HEK293 (cell line): ENCODE results near the gene PNKD.
A peak's percentile ranks its signal among the peaks of the same experiment; 100 is the strongest.

Experiments
- CTCF ChIA-PET: fragments of 350-600 bp; formaldehyde crosslinking; extraction: SDS; loops from one replicate; lab custom pipeline; 2021; ENCODE audit warnings: antibody characterized with exemption; lab: Yijun Ruan, JAX
- POLR2A ChIA-PET: fragments of 300-600 bp; formaldehyde crosslinking; extraction: SDS; loops from one replicate; lab custom pipeline; 2020; ENCODE audit warnings: antibody characterized with exemption, inconsistent platforms; lab: Yijun Ruan, JAX
- H3K27ac ChIP-seq: fragments of 200-500 bp; sonication (Bioruptor generic); 2 replicates; pipeline ENCODE4 v1.5.1; 2014; ENCODE audit warnings: low read depth, low read length, control low read depth, inconsistent platforms; ENCODE audit errors: extremely low read depth
- H3K36me3 ChIP-seq, 2 experiments: fragments of 200-500 bp in 1 of 2; sonication (Bioruptor generic) in 1 of 2; 1 replicate in 1 of 2; 2 replicates in 1 of 2; pipeline ENCODE4 v1.5.1; 2014 to 2017; ENCODE audit warnings: inconsistent platforms in 2 of 2, low read length in 2 of 2; ENCODE audit not compliant: control insufficient read depth in 2 of 2, insufficient read depth in 1 of 2
- H3K4me1 ChIP-seq: fragments of 200-500 bp; sonication (Bioruptor generic); 2 replicates; pipeline ENCODE4 v1.5.1; 2014; ENCODE audit warnings: mild to moderate bottlenecking, low read length, inconsistent platforms; ENCODE audit not compliant: control insufficient read depth, insufficient read depth
- H3K4me3 ChIP-seq: 2 replicates; pipeline ENCODE4 v1.5.1; 2011; ENCODE audit warnings: low read depth, mild to moderate bottlenecking, control low read depth, low read length, moderate library complexity
- H3K9me3 ChIP-seq: fragments of 200-500 bp; sonication (Bioruptor generic); 2 replicates; pipeline ENCODE4 v1.5.1; 2014; ENCODE audit warnings: low read depth, low read length, inconsistent platforms; ENCODE audit not compliant: control insufficient read depth, insufficient read depth
- BCL11A ChIP-seq: fragments of 450-650 bp; formaldehyde crosslinking; IDR thresholded peaks from 2 replicates; pipeline ENCODE4 v1.5.1; 2016; ENCODE audit warnings: low read depth, missing biosample characterization, missing genetic modification characterization
- EGR2 ChIP-seq: fragments of 450-650 bp; formaldehyde crosslinking; IDR thresholded peaks from 2 replicates; pipeline ENCODE4 v1.5.1; 2016; ENCODE audit warnings: low read depth, missing biosample characterization, missing genetic modification characterization
- IKZF3 ChIP-seq: fragments of 450-650 bp; IDR thresholded peaks from 2 replicates; pipeline ENCODE4 v1.5.0; 2018; ENCODE audit warnings: missing biosample characterization, mild to moderate bottlenecking, missing genetic modification characterization, moderate library complexity
- KLF1 ChIP-seq: fragments of 450-650 bp; formaldehyde crosslinking; IDR thresholded peaks from 2 replicates; pipeline ENCODE4 v1.5.1; 2016; ENCODE audit warnings: missing biosample characterization, missing genetic modification characterization
- MEIS1 ChIP-seq: sonication (generic); formaldehyde crosslinking; IDR thresholded peaks from 2 replicates; pipeline ENCODE4 v1.8.1; 2022; ENCODE audit warnings: missing genetic modification reagents, mild to moderate bottlenecking, borderline replicate concordance
- MZF1 ChIP-seq: fragments of 450-650 bp; formaldehyde crosslinking; IDR thresholded peaks from 2 replicates; pipeline ENCODE4 v1.5.1; 2017; ENCODE audit warnings: missing biosample characterization, missing genetic modification characterization, borderline replicate concordance
- SALL2 ChIP-seq: fragments of 450-650 bp; formaldehyde crosslinking; IDR thresholded peaks from 2 replicates; pipeline ENCODE4 v1.5.0; 2017; ENCODE audit warnings: missing biosample characterization, mild to moderate bottlenecking, missing genetic modification characterization, borderline replicate concordance
- TCF7L2 ChIP-seq: IDR thresholded peaks from 2 replicates; pipeline ENCODE4 v1.6.1; 2011; ENCODE audit warnings: low read depth, mild to moderate bottlenecking, inconsistent platforms, low read length, moderate library complexity, borderline replicate concordance
- TRIM28 ChIP-seq: IDR thresholded peaks from 2 replicates; pipeline ENCODE4 v1.6.1; 2011; ENCODE audit warnings: low read length, control low read depth, borderline replicate concordance
- ZBTB8A ChIP-seq: fragments of 450-650 bp; formaldehyde crosslinking; IDR thresholded peaks from 2 replicates; pipeline ENCODE4 v1.5.1; 2016; ENCODE audit warnings: missing biosample characterization, missing genetic modification characterization
- ZNF121 ChIP-seq: fragments of 450-650 bp; formaldehyde crosslinking; IDR thresholded peaks from 2 replicates; pipeline ENCODE4 v1.5.1; 2016; ENCODE audit warnings: missing biosample characterization, missing genetic modification characterization
- ZNF132 ChIP-seq: fragments of 450-650 bp; formaldehyde crosslinking; IDR thresholded peaks from 2 replicates; pipeline ENCODE4 v1.5.1; 2017; ENCODE audit warnings: missing biosample characterization, missing genetic modification characterization, borderline replicate concordance
- ZNF157 ChIP-seq: fragments of 450-650 bp; formaldehyde crosslinking; IDR thresholded peaks from 2 replicates; pipeline ENCODE4 v1.5.1; 2016; ENCODE audit warnings: missing biosample characterization, missing genetic modification characterization
- ZNF266 ChIP-seq: fragments of 450-650 bp; formaldehyde crosslinking; IDR thresholded peaks from 2 replicates; pipeline ENCODE4 v1.5.1; 2016; ENCODE audit warnings: missing biosample characterization, missing genetic modification characterization, low read depth
- ZNF362 ChIP-seq: fragments of 450-650 bp; formaldehyde crosslinking; IDR thresholded peaks from 2 replicates; pipeline ENCODE4 v1.5.1; 2016; ENCODE audit warnings: missing biosample characterization, missing genetic modification characterization
- ZNF391 ChIP-seq: fragments of 450-650 bp; formaldehyde crosslinking; IDR thresholded peaks from 2 replicates; pipeline ENCODE4 v1.5.1; 2016; ENCODE audit warnings: low read depth, missing biosample characterization, missing genetic modification characterization, borderline replicate concordance
- ZNF416 ChIP-seq: fragments of 450-650 bp; formaldehyde crosslinking; IDR thresholded peaks from 2 replicates; pipeline ENCODE4 v1.5.1; 2016; ENCODE audit warnings: missing biosample characterization, missing genetic modification characterization
- ZNF521 ChIP-seq: fragments of 450-650 bp; formaldehyde crosslinking; IDR thresholded peaks from 2 replicates; pipeline ENCODE4 v1.5.1; 2017; ENCODE audit warnings: missing biosample characterization, mild to moderate bottlenecking, missing genetic modification characterization
- ZNF529 ChIP-seq: fragments of 450-650 bp; formaldehyde crosslinking; IDR thresholded peaks from 2 replicates; pipeline ENCODE4 v1.5.1; 2017; ENCODE audit warnings: missing genetic modification characterization, missing biosample characterization; ENCODE audit not compliant: insufficient replicate concordance
- ZNF548 ChIP-seq: fragments of 450-650 bp; formaldehyde crosslinking; IDR thresholded peaks from 2 replicates; pipeline ENCODE4 v1.5.1; 2016; ENCODE audit warnings: missing biosample characterization, missing genetic modification characterization
- ZNF549 ChIP-seq: fragments of 450-650 bp; IDR thresholded peaks from 2 replicates; pipeline ENCODE4 v1.5.1; 2018; ENCODE audit warnings: missing biosample characterization, missing genetic modification characterization, mild to moderate bottlenecking, inconsistent platforms, moderate library complexity
- ZNF558 ChIP-seq: fragments of 450-650 bp; formaldehyde crosslinking; IDR thresholded peaks from 2 replicates; pipeline ENCODE4 v1.5.1; 2016; ENCODE audit warnings: missing biosample characterization, missing genetic modification characterization
- ZNF560 ChIP-seq: fragments of 450-650 bp; formaldehyde crosslinking; IDR thresholded peaks from 2 replicates; pipeline ENCODE4 v1.5.1; 2017; ENCODE audit warnings: missing biosample characterization, missing genetic modification characterization, borderline replicate concordance
- ZNF626 ChIP-seq: fragments of 450-650 bp; sonication (Bioruptor Pico); formaldehyde crosslinking; IDR thresholded peaks from 2 replicates; pipeline ENCODE4 v1.5.1; 2018; ENCODE audit warnings: missing biosample characterization, missing genetic modification characterization, inconsistent platforms
- ZNF670 ChIP-seq: fragments of 450-650 bp; formaldehyde crosslinking; IDR thresholded peaks from 2 replicates; pipeline ENCODE4 v1.5.1; 2016; ENCODE audit warnings: missing biosample characterization, missing genetic modification characterization, low read depth
- ZNF747 ChIP-seq: fragments of 450-650 bp; formaldehyde crosslinking; IDR thresholded peaks from 2 replicates; pipeline ENCODE4 v1.5.1; 2016; ENCODE audit warnings: missing biosample characterization, missing genetic modification characterization
- ZNF830 ChIP-seq: fragments of 450-650 bp; IDR thresholded peaks from 2 replicates; pipeline ENCODE4 v1.5.0; 2018; ENCODE audit warnings: missing biosample characterization, missing genetic modification characterization, low read depth, mild to moderate bottlenecking, moderate library complexity
- ZSCAN30 ChIP-seq: fragments of 450-650 bp; IDR thresholded peaks from 2 replicates; pipeline ENCODE4 v1.5.1; 2018; ENCODE audit warnings: missing biosample characterization, mild to moderate bottlenecking, missing genetic modification characterization, moderate library complexity
- TF ChIP-seq, protein P1 (sequence below): IDR thresholded peaks from 2 replicates; pipeline ENCODE4 v1.6.1; 2011; ENCODE audit warnings: mild to moderate bottlenecking, low read depth, low read length, borderline replicate concordance

The PNKD gene

DNA sequence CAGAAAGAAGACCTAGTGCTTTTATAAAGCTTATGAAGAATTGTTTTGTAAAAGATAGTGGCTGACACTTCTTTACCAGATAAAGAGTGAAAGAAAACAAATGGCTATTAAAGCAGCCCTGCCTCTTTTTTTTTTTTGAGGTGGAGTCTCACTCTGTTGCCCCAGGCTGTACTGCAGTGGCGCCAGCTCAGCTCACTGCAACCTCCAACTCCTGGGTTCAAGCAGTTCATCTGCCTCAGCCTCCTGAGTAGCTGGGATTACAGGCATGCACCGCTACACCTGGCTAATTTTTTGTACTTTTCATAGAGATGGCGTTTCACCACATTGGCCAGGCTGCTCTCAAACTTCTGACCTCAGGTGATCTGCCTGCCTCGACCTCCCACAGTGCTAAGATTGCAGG lies 40.5 kb upstream of the PNKD start:
- no peak overlapping the region for H3K4me3 ChIP-seq
- ChIA-PET POLR2A (interaction anchor here (1.0 kb wide), 1 partner anchor 13 kb away, joined by 4 read pairs; no protein-coding TSS in a partner anchor), CTCF (interaction anchor here (0.6 to 2.0 kb wide), 7 partner anchors 11 to 1228 kb away, joined by 3 to 9 read pairs (median 5); no protein-coding TSS in a partner anchor)
- no peak overlapping the region for H3K27ac ChIP-seq
- peaks cover 8% of the 10 kb centered on the region for H3K4me1 ChIP-seq
- no peaks in the 10 kb centered on the region for H3K9me3 ChIP-seq
- H3K36me3 ChIP-seq: peaks cover 50 to 89% of the 10 kb centered on the region in 2 experiments
- TF ChIP-seq ZNF362: peak; percentile 63; the same call in 1 of the 2 replicates
- TF ChIP-seq, protein P1, sequence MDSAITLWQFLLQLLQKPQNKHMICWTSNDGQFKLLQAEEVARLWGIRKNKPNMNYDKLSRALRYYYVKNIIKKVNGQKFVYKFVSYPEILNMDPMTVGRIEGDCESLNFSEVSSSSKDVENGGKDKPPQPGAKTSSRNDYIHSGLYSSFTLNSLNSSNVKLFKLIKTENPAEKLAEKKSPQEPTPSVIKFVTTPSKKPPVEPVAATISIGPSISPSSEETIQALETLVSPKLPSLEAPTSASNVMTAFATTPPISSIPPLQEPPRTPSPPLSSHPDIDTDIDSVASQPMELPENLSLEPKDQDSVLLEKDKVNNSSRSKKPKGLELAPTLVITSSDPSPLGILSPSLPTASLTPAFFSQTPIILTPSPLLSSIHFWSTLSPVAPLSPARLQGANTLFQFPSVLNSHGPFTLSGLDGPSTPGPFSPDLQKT: no peak

- no peak overlapping the region for H3K4me3 ChIP-seq
- TF ChIP-seq MZF1 (tag by site-specific recombination) (no peak), KLF1 (peak; percentile 59)
- H3K27ac ChIP-seq: no peak overlapping the region
- POLR2A ChIA-PET: no interaction called here
- CTCF ChIA-PET: interaction anchor here (1.3 to 2.0 kb wide), 4 partner anchors 12 to 26 kb away, joined by 3 to 9 read pairs (median 6); no protein-coding TSS in a partner anchor
- peaks cover 8% of the 10 kb centered on the region for H3K4me1 ChIP-seq
- peaks cover 59 to 89% of the 10 kb centered on the region in 2 experiments for H3K36me3 ChIP-seq
- no peaks in the 10 kb centered on the region for H3K9me3 ChIP-seq
Observed at GRCh38 chr2:218230882-218231281, 39.4 kb upstream of the PNKD start.

GRCh38 chr2:218233543-218233942 lies 36.8 kb upstream of the PNKD start:
- CTCF ChIA-PET: no interaction called here
- no peaks in the 10 kb centered on the region for H3K9me3 ChIP-seq
- H3K27ac ChIP-seq: no peak overlapping the region
- peaks cover 71 to 95% of the 10 kb centered on the region in 2 experiments for H3K36me3 ChIP-seq
- no peak overlapping the region for H3K4me3 ChIP-seq
- POLR2A ChIA-PET: no interaction called here
- H3K4me1 ChIP-seq: peaks cover 6% of the 10 kb centered on the region
- TF ChIP-seq ZNF521: no peak
- TF ChIP-seq ZNF529 (tag by site-specific recombination): no peak
- TF ChIP-seq ZSCAN30 (tag by site-specific recombination): no peak
- no peak for TF ChIP-seq ZNF548 (tag by site-specific recombination)
- TF ChIP-seq ZNF830 (tag by site-specific recombination): no peak
- TF ChIP-seq ZNF558 (tag by site-specific recombination): no peak
- TF ChIP-seq ZNF626 (tag by site-specific recombination): no peak
- TF ChIP-seq MEIS1: no peak
- no peak for TF ChIP-seq ZBTB8A (tag by site-specific recombination)
- no peak for TF ChIP-seq ZNF157
- no peak for TF ChIP-seq ZNF416 (tag by site-specific recombination)
- TF ChIP-seq ZNF549 (tag by site-specific recombination): no peak
- TF ChIP-seq, all 188 proteins: peak for 0

DNA sequence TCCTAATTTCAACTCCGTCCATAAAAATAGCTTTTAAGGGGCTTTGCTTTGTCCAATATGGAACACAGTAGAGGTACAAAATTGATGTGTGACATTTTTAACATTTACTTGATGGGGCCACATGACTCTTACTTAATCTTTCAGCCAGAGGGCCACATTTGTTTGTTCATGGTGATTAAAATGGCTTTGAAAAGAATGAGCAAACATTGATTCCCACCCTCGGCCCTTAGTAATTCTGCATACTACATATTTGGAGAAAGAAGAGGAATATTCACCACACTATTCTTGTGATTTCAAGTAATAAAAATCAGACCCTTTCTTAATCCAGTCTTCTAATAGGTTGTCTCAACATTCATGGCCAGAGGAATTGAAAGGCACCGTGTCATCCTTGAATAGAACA lies 35.8 kb upstream of the PNKD start:
- TF ChIP-seq ZNF747: no peak
- TF ChIP-seq ZNF121 (tag by site-specific recombination): no peak
- TF ChIP-seq TRIM28: no peak
- TF ChIP-seq ZNF560: no peak
- TF ChIP-seq ZNF529 (tag by site-specific recombination): no peak
- TF ChIP-seq IKZF3 (tag by site-specific recombination): no peak
- no peak for TF ChIP-seq TCF7L2
- no peak for TF ChIP-seq ZNF391 (tag by site-specific recombination)
- no peak for TF ChIP-seq SALL2 (tag by site-specific recombination)
- no peak for TF ChIP-seq EGR2 (tag by site-specific recombination)
- TF ChIP-seq BCL11A (tag by site-specific recombination): no peak
- no peak for TF ChIP-seq ZNF670 (tag by site-specific recombination)
- TF ChIP-seq ZNF266: no peak
- no peak for TF ChIP-seq ZNF132 (tag by site-specific recombination)
- Histone ChIP-seq H3K4me3 (no peak overlapping the region), H3K9me3 (no peaks in the 10 kb centered on the region), H3K4me1 (0 out of 2 replicates have a peak, but pooled peaks cover 2% of the 10 kb centered on the region), H3K27ac (no peak overlapping the region), H3K36me3 (peaks cover 76 to 97% of the 10 kb centered on the region in 2 experiments)
- CTCF ChIA-PET: interaction anchor here (0.6 kb wide), 1 partner anchor 12 kb away, joined by 4 read pairs; no protein-coding TSS in a partner anchor
- POLR2A ChIA-PET: no interaction called here
